Cardiac muscle cell (in vitro differentiated cells and primary cell): ENCODE measurements around the gene SEPTIN7. TPM values are rescaled to one million over a fixed set of nuclear protein-coding genes. Genes with fewer than 3 reads are reported as not detected.

Experiments used
- DNase-seq, 2 donors: peaks; one replicate each; pipeline versions ENCODE4 v3.0.0 to v3.0.0-alpha.2; 2010 to 2017; ENCODE audit warnings: low read depth in 1 of 2, low spot score in 1 of 2
- H3K27ac ChIP-seq: fragments of 200-600 bp; sonication (generic); 2 replicates; pipeline ENCODE4 v1.5.1; 2016
- H3K27me3 ChIP-seq: fragments of 200-600 bp; sonication (generic); 2 replicates; pipeline ENCODE4 v1.6.0; 2016; ENCODE audit warnings: control low read depth
- H3K36me3 ChIP-seq: fragments of 200-600 bp; sonication (generic); 2 replicates; pipeline ENCODE4 v1.5.1; 2016; ENCODE audit warnings: control low read depth
- H3K4me1 ChIP-seq: fragments of 200-600 bp; sonication (generic); 2 replicates; pipeline ENCODE4 v1.8.1; 2017; ENCODE audit warnings: low read depth, mild to moderate bottlenecking, mixed run types
- H3K4me3 ChIP-seq: fragments of 200-600 bp; sonication (generic); 2 replicates; pipeline ENCODE4 v1.5.1; 2016; ENCODE audit warnings: mild to moderate bottlenecking
- H3K9me3 ChIP-seq: fragments of 200-600 bp; sonication (generic); 2 replicates; pipeline ENCODE4 v1.5.1; 2017; ENCODE audit warnings: low read depth, mild to moderate bottlenecking, control low read depth
- polyA plus RNA-seq: library from polyadenylated mRNA; unstranded; fragments of >200 nt; fragmentation: Nextera tagmentation; extraction: Ambion mirVana; gene quantifications from 2 replicates; pipeline ENCODE4 v1.2.1, GENCODE V29; 2016
- total RNA-seq: library from RNA; depleted of rRNA; stranded (reverse); fragments of >200 nt; gene quantifications from 2 replicates; pipeline ENCODE4 v1.2.3, GENCODE V29; 2016
- TF ChIP-seq, protein P1 (sequence below): IDR thresholded peaks from 2 replicates; pipeline ENCODE4 v1.5.1; 2012; ENCODE audit warnings: low read depth, mild to moderate bottlenecking, low read length

Gene SEPTIN7
- total and polyA plus RNA-seq, 2 experiments from 2014 or later: 261 to 560 TPM

DNA sequence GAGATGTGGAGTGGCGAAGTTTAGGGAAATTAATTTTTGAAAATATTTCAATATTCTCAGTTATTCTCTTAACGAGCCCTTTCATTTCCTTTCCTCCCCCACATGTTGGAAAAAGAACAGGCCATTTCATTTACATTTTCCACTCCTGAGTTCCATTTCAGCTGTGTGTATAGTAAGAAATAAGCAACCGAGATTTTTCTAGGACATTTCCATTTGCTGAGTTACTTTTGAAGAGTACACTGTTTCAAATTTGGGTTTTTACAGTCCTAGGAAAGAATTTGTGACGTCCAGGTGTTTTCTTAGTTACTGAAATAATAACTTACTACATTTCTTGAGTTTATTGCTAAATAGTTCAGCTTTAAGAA is 1.2 kb downstream of the SEPTIN7 start:
- H3K4me1 ChIP-seq: peaks cover 33% of the 10 kb centered on the region
- H3K4me3 ChIP-seq: peak overlapping the region; percentile 69
- H3K27ac ChIP-seq: peak overlapping the region; percentile 99
- no peaks in the 10 kb centered on the region for H3K36me3 ChIP-seq
- no peaks in the 10 kb centered on the region for H3K9me3 ChIP-seq
- DNase-seq: no peak
- no peaks in the 10 kb centered on the region for H3K27me3 ChIP-seq
- TF ChIP-seq, protein P1, sequence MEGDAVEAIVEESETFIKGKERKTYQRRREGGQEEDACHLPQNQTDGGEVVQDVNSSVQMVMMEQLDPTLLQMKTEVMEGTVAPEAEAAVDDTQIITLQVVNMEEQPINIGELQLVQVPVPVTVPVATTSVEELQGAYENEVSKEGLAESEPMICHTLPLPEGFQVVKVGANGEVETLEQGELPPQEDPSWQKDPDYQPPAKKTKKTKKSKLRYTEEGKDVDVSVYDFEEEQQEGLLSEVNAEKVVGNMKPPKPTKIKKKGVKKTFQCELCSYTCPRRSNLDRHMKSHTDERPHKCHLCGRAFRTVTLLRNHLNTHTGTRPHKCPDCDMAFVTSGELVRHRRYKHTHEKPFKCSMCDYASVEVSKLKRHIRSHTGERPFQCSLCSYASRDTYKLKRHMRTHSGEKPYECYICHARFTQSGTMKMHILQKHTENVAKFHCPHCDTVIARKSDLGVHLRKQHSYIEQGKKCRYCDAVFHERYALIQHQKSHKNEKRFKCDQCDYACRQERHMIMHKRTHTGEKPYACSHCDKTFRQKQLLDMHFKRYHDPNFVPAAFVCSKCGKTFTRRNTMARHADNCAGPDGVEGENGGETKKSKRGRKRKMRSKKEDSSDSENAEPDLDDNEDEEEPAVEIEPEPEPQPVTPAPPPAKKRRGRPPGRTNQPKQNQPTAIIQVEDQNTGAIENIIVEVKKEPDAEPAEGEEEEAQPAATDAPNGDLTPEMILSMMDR: no peak

DNA sequence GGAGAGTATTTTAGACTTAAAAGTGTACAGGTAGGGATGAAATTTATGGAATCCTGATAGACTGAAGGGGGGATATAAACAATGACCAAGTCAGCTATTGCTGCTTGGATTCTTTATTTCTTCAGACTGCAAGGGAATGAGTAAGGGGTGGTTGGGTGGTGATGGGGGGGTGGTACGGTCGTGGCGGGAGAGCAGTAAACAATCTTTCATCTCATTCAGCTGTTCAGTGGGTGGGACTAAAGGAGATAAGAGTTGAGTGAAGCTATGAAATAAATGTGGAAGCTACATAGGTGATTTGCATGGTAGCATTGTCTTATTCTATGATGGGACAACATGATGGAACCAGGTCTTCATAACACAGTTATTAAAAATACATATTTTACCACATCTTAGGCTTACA is 1.8 kb downstream of the SEPTIN7 start:
- Histone ChIP-seq H3K27me3 (no peaks in the 10 kb centered on the region), H3K4me3 (peak overlapping the region; percentile 69), H3K9me3 (no peaks in the 10 kb centered on the region), H3K4me1 (peaks cover 33% of the 10 kb centered on the region), H3K27ac (peak overlapping the region; percentile 99), H3K36me3 (no peaks in the 10 kb centered on the region)
- TF ChIP-seq, protein P1: no peak
- DNase-seq: peak in 1 of 2 donors; percentile 25

DNA sequence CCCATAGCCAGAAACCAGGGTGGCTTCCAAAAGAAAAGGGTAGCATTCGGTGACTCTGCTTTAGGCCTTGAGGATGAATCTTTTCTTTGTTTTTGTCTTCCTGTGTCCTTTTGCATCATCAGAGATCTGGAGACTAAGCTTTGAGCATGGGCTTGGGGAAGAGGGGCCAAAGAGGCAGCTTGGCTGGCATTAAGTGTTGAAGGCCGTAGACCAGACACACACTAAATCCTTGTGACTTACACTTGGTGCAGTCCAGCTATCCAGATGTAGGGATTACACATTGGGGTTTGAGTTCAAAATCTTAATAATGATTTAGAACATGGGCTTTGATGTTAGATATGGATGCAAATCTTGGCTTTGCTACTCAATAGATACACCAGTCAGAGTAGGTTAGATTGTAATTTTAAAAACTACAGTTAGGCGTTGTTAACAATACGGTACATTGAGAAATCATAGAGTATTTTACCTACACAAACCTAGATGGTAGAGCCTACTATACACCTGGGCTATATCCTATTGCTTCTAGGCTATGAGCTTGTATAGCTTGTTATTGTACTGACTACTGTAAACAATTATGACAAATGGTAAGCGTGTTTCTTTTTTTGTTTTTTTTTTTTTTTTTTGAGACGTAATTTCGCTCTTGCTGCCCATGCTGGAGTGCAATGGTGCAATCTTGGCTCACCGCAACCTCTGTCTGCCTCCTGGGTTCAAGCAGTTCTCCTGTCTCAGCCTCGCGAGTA is 3.5 kb downstream of the SEPTIN7 start:
- Histone ChIP-seq H3K27ac (no peak overlapping the region), H3K4me1 (peaks cover 27% of the 10 kb centered on the region), H3K4me3 (no peak overlapping the region), H3K9me3 (no peaks in the 10 kb centered on the region), H3K36me3 (no peaks in the 10 kb centered on the region), H3K27me3 (no peaks in the 10 kb centered on the region)
- DNase-seq: no peak
- TF ChIP-seq, protein P1: no peak

DNA sequence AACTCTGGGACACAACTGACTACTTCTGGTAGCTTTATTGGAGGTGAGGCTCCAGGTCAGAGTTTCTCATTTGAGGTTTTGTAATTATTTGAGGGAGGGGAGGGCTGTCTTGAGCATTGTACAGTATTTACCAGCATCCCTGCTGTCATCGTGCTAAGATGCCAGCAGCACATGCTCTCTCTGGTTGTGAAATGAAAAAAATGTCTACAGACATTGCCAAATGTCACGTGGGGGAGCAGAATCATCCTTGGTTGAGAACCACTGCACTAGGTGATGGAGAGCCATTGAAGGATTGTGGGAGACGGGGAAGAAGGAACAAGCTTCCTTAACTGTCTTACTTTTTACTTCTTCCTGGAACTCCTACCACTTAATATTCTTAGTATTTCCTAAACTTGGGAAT is 5.0 kb downstream of the SEPTIN7 start:
- TF ChIP-seq, protein P1: no peak
- no peak overlapping the region for H3K27ac ChIP-seq

DNA sequence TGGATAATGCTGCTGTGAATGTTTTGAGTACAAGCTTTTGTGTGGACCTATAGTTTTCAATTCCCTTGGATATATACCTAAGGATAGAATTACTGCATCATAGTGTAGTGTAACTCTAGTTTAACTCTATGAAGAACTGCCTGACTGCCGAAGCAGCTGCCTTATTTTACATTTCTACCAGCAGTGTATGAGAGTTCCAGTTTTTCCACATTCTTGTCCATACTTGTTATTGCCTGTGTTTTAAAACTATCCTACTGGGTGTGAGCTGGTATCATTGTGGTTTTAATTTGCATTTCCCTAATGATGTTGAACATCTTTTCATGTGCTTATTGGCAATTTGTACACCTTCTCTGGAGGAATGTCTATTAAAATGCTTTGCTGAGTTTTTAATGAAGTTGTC is 15.7 kb downstream of the SEPTIN7 start:
- TF ChIP-seq, protein P1: no peak
- Histone ChIP-seq H3K27me3 (no peaks in the 10 kb centered on the region), H3K4me3 (no peak overlapping the region), H3K9me3 (no peaks in the 10 kb centered on the region), H3K36me3 (no peaks in the 10 kb centered on the region), H3K4me1 (peaks cover 15% of the 10 kb centered on the region), H3K27ac (no peak overlapping the region)
- DNase-seq: no peak

More for the DNA sequence above, 5.0 kb downstream of the SEPTIN7 start:
- H3K36me3 ChIP-seq: no peaks in the 10 kb centered on the region
- H3K4me1 ChIP-seq: peaks cover 24% of the 10 kb centered on the region
- no peak overlapping the region for H3K4me3 ChIP-seq
- H3K27me3 ChIP-seq: no peaks in the 10 kb centered on the region
- H3K9me3 ChIP-seq: no peaks in the 10 kb centered on the region
- peak in 1 of 2 donors; percentile 40 for DNase-seq
